H9 (cell line): Measurements from ENCODE around the gene ARHGEF38. TPM values are rescaled to one million over a fixed set of nuclear protein-coding genes. Genes with fewer than 3 reads are reported as not detected.

Experiments used
- DNase-seq: peaks from one replicate; pipeline ENCODE4 v3.0.0-alpha.2; 2017
- H2AFZ ChIP-seq: one replicate; pipeline ENCODE4 v1.6.1; 2013; ENCODE audit warnings: mild to moderate bottlenecking, low read length, control low read depth, moderate library complexity
- H2AK5ac ChIP-seq: 2 replicates; pipeline ENCODE4 v1.6.1; 2013; ENCODE audit warnings: low read length, control low read depth, mixed read lengths; ENCODE audit not compliant: insufficient read length
- H2BK120ac ChIP-seq: one replicate; pipeline ENCODE4 v1.6.1; 2013; ENCODE audit warnings: low read depth, mild to moderate bottlenecking, low read length, control low read depth, inconsistent platforms; ENCODE audit not compliant: poor library complexity, severe bottlenecking
- H2BK12ac ChIP-seq: 2 replicates; pipeline ENCODE4 v1.6.1; 2013; ENCODE audit warnings: low read length, control low read depth, mixed read lengths, low read depth; ENCODE audit not compliant: insufficient read length
- H2BK15ac ChIP-seq: 2 replicates; pipeline ENCODE4 v1.6.1; 2013; ENCODE audit warnings: low read depth, low read length, control low read depth
- H2BK20ac ChIP-seq: one replicate; pipeline ENCODE4 v1.6.1; 2013; ENCODE audit warnings: low read depth, mild to moderate bottlenecking, low read length, control low read depth, inconsistent platforms; ENCODE audit not compliant: poor library complexity, severe bottlenecking
- H2BK5ac ChIP-seq: 2 replicates; pipeline ENCODE4 v1.6.1; 2013; ENCODE audit warnings: low read length, control low read depth, mixed read lengths; ENCODE audit not compliant: insufficient read length
- H3K14ac ChIP-seq: 2 replicates; pipeline ENCODE4 v1.6.1; 2013; ENCODE audit warnings: low read length, control low read depth; ENCODE audit not compliant: insufficient read depth
- H3K18ac ChIP-seq: 2 replicates; pipeline ENCODE4 v1.6.1; 2013; ENCODE audit warnings: low read depth, mild to moderate bottlenecking, mixed read lengths, low read length, control low read depth; ENCODE audit not compliant: insufficient read length
- H3K23ac ChIP-seq: 2 replicates; pipeline ENCODE4 v1.6.1; 2013; ENCODE audit warnings: low read length, control low read depth, mixed read lengths, low read depth; ENCODE audit not compliant: insufficient read length
- H3K23me2 ChIP-seq: 2 replicates; pipeline ENCODE4 v1.6.1; 2013; ENCODE audit warnings: low read depth, mild to moderate bottlenecking, mixed read lengths, low read length, control low read depth; ENCODE audit not compliant: insufficient read length, poor library complexity, severe bottlenecking
- H3K27ac ChIP-seq: 2 replicates; pipeline ENCODE4 v1.5.1; 2013; ENCODE audit warnings: low read length, control low read depth, mixed read lengths, low read depth; ENCODE audit not compliant: insufficient read length
- H3K27me3 ChIP-seq: 2 replicates; pipeline ENCODE4 v1.6.1; 2013; ENCODE audit warnings: low read length, control low read depth, inconsistent platforms; ENCODE audit not compliant: insufficient read depth
- H3K4ac ChIP-seq: 2 replicates; pipeline ENCODE4 v1.6.1; 2013; ENCODE audit warnings: low read depth, mild to moderate bottlenecking, control low read depth, inconsistent platforms, low read length, moderate library complexity
- H3K4me1 ChIP-seq: 2 replicates; pipeline ENCODE4 v1.6.1; 2013; ENCODE audit warnings: low read length, control low read depth, inconsistent platforms; ENCODE audit not compliant: insufficient read depth
- H3K4me2 ChIP-seq: 2 replicates; pipeline ENCODE4 v1.6.1; 2013; ENCODE audit warnings: low read length, control low read depth, mixed read lengths; ENCODE audit not compliant: insufficient read length, insufficient read depth
- H3K56ac ChIP-seq: 2 replicates; pipeline ENCODE4 v1.6.1; 2013; ENCODE audit warnings: low read depth, mild to moderate bottlenecking, mixed read lengths, low read length, control low read depth; ENCODE audit not compliant: insufficient read length
- H3K79me1 ChIP-seq: 2 replicates; pipeline ENCODE4 v1.6.1; 2013; ENCODE audit warnings: low read depth, mild to moderate bottlenecking, moderate library complexity, low read length, control low read depth, inconsistent platforms; ENCODE audit not compliant: insufficient read depth, poor library complexity, severe bottlenecking
- H3K79me2 ChIP-seq: 2 replicates; pipeline ENCODE4 v1.6.1; 2013; ENCODE audit warnings: low read length, control low read depth, inconsistent platforms; ENCODE audit not compliant: insufficient read depth
- H3K9ac ChIP-seq: 2 replicates; pipeline ENCODE4 v1.6.1; 2013; ENCODE audit warnings: low read length, control low read depth, mixed read lengths; ENCODE audit not compliant: insufficient read length; ENCODE audit errors: extremely low read depth
- H3K9me3 ChIP-seq: one replicate; pipeline ENCODE4 v1.6.1; 2013; ENCODE audit warnings: low read depth, low read length, inconsistent platforms; ENCODE audit not compliant: control insufficient read depth
- H3T11ph ChIP-seq: one replicate; pipeline ENCODE4 v1.6.1; 2013; ENCODE audit warnings: mild to moderate bottlenecking, low read length, control low read depth, inconsistent platforms
- H4K20me1 ChIP-seq: one replicate; pipeline ENCODE4 v1.6.1; 2013; ENCODE audit not compliant: control insufficient read depth, insufficient read length, insufficient read depth
- H4K5ac ChIP-seq: 2 replicates; pipeline ENCODE4 v1.6.1; 2013; ENCODE audit warnings: low read depth, mild to moderate bottlenecking, mixed read lengths, low read length, control low read depth; ENCODE audit not compliant: insufficient read length
- H4K8ac ChIP-seq: replicated peaks from 2 replicates; pipeline ENCODE4 v1.6.1; 2013; ENCODE audit warnings: low read length, control low read depth, mixed read lengths, low read depth; ENCODE audit not compliant: insufficient read length
- H4K91ac ChIP-seq: 2 replicates; pipeline ENCODE4 v1.6.1; 2013; ENCODE audit warnings: low read depth, mild to moderate bottlenecking, moderate library complexity, mixed read lengths, low read length, control low read depth; ENCODE audit not compliant: insufficient read length
- H3K27ac Mint-ChIP-seq, 3 experiments: 2 replicates in 2 of 3; 3 replicates in 1 of 3; pipeline ENCODE4 v1.8.0; 2020 to 2021; ENCODE audit warnings: mixed read lengths in 3 of 3, mild to moderate bottlenecking in 1 of 3, moderate library complexity in 1 of 3
- H3K27me3 Mint-ChIP-seq: 2 replicates; pipeline ENCODE4 v1.8.0; 2021; ENCODE audit warnings: low read depth, mild to moderate bottlenecking, moderate library complexity, mixed read lengths
- H3K36me3 Mint-ChIP-seq, 3 experiments: 2 replicates in 2 of 3; 3 replicates in 1 of 3; pipeline ENCODE4 v1.8.0; 2020 to 2021; ENCODE audit warnings: low read depth in 3 of 3, mixed read lengths in 3 of 3; ENCODE audit not compliant: insufficient read depth in 1 of 3
- H3K4me1 Mint-ChIP-seq, 2 experiments: 2 replicates each; pipeline ENCODE4 v1.8.0; 2020; ENCODE audit warnings: mixed read lengths in 2 of 2
- H3K4me3 Mint-ChIP-seq, 2 experiments: 2 replicates in 1 of 2; 3 replicates in 1 of 2; pipeline ENCODE4 v1.8.0; 2020 to 2021; ENCODE audit warnings: mild to moderate bottlenecking in 2 of 2, mixed read lengths in 2 of 2, moderate library complexity in 1 of 2
- H3K9me3 Mint-ChIP-seq, 2 experiments: 2 replicates in 1 of 2; 3 replicates in 1 of 2; pipeline ENCODE4 v1.8.0; 2020; ENCODE audit warnings: mild to moderate bottlenecking in 2 of 2, mixed read lengths in 2 of 2, moderate library complexity in 1 of 2
- total RNA-seq: library from RNA; stranded (reverse); gene quantifications from 2 replicates; pipeline ENCODE4 v1.2.1, GENCODE V29; 2021
- TF ChIP-seq, protein P1 (sequence below): fragments of 200-600 bp; sonication (generic); conservative IDR thresholded peaks from 3 replicates; pipeline ENCODE4 v1.8.0; 2021; ENCODE audit warnings: antibody characterized with exemption, mild to moderate bottlenecking

The ARHGEF38 gene
- total RNA-seq, 1 experiment from 2014 or later: not detected

DNA sequence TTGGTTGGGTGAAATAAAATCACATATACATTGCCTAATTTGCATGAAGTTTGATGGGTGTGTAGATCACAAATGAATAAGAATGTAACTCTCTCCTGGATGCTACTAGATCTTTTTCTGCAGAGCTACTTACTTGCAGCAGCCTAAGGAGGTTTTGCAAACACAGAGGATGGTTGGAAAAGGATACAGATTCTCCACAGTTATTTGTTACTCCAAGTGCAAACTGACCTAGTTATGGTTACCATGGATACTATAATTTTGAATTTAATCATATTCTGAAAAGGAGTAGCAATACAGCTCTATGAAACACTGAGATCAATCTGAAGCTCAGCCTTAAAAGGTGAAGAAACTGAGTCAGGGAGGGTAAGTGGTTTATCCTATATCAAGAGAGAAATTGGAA, 9.1 kb upstream of the ARHGEF38 start:
- H3K14ac ChIP-seq: no peak overlapping the region
- TF ChIP-seq, protein P1, sequence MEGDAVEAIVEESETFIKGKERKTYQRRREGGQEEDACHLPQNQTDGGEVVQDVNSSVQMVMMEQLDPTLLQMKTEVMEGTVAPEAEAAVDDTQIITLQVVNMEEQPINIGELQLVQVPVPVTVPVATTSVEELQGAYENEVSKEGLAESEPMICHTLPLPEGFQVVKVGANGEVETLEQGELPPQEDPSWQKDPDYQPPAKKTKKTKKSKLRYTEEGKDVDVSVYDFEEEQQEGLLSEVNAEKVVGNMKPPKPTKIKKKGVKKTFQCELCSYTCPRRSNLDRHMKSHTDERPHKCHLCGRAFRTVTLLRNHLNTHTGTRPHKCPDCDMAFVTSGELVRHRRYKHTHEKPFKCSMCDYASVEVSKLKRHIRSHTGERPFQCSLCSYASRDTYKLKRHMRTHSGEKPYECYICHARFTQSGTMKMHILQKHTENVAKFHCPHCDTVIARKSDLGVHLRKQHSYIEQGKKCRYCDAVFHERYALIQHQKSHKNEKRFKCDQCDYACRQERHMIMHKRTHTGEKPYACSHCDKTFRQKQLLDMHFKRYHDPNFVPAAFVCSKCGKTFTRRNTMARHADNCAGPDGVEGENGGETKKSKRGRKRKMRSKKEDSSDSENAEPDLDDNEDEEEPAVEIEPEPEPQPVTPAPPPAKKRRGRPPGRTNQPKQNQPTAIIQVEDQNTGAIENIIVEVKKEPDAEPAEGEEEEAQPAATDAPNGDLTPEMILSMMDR: no peak
- no peak overlapping the region for H3K56ac ChIP-seq
- H2BK15ac ChIP-seq: no peak overlapping the region
- H3K18ac ChIP-seq: no peak overlapping the region
- H3K27me3 Mint-ChIP-seq: peaks cover 97% of the 10 kb centered on the region
- no peaks in the 10 kb centered on the region for H3K79me1 ChIP-seq
- no peaks in the 10 kb centered on the region for H3K36me3 Mint-ChIP-seq
- no peak overlapping the region for H4K5ac ChIP-seq
- no peak overlapping the region for H2BK20ac ChIP-seq
- H2AFZ ChIP-seq: no peak overlapping the region
- no peak overlapping the region for H3K27ac ChIP-seq
- no peaks in the 10 kb centered on the region for H3K4me1 ChIP-seq
- H4K91ac ChIP-seq: no peak overlapping the region
- H3K79me2 ChIP-seq: no peaks in the 10 kb centered on the region
- no peak overlapping the region for H4K8ac ChIP-seq
- no peaks in the 10 kb centered on the region for H4K20me1 ChIP-seq
- H3K23me2 ChIP-seq: no peaks in the 10 kb centered on the region
- no peak overlapping the region for H2BK120ac ChIP-seq
- H2BK12ac ChIP-seq: no peak overlapping the region
- H3K9ac ChIP-seq: no peak overlapping the region
- no peak overlapping the region for H3K4ac ChIP-seq
- H2BK5ac ChIP-seq: no peak overlapping the region
- H3K4me2 ChIP-seq: no peak overlapping the region
- H3K4me3 Mint-ChIP-seq: no peak overlapping the region
- no peak overlapping the region for H3K27ac Mint-ChIP-seq
- no peak for DNase-seq
- H3K23ac ChIP-seq: no peak overlapping the region
- no peaks in the 10 kb centered on the region for H3K9me3 Mint-ChIP-seq
- H3T11ph ChIP-seq: no peak overlapping the region
- H3K27me3 ChIP-seq: no peaks in the 10 kb centered on the region; the same call in 1 of the 2 replicates
- H2AK5ac ChIP-seq: no peak overlapping the region
- no peaks in the 10 kb centered on the region for H3K9me3 ChIP-seq
- H3K4me1 Mint-ChIP-seq: no peaks in the 10 kb centered on the region
